ENCODE measurements around the gene RB1.

The RB1 gene

DNA sequence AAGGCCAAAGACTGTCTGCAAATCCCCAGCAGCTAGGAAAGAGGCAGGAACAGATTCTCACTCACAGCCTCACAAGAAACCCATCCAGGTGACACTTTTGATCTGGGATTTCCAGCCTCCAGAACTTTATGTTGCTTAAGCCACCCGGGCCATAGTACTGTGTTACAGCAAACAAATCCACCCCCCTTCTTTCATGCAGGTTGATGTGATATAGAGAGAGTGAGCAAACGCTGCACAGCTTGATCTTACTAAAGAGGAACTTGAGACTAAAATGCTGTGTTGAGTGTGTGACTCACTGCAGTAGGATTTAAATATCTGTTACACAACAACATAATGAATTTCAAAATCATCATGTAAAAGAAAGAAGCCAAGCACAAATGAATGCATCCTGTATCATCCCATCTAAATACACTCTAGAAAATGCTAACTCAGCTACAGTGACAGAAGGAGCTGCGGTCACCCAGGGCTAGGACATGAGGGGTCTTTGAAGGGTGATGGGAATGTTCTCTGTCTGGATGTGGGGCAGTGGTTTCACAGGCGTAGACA is 197.2 kb downstream of the RB1 start:
- FAIRE-seq: no peak

DNA sequence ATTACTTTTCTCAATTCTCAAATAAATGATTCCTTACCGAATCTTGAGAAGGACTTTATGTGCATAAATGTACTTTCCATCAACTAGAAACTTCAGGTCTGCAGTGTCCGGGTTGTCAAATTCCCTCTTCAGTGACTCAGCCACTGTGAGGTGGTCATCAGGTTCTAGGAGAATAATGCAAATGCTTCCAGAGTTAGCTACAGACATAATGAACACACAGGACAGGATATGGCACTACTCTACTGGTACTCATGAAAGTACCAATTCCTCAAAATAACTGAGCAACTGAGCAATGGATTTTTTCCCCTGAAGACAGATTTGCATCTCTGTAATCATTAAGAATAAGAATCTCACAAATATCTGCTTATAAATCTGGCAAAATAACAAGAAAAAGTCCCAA is 198.2 kb downstream of the RB1 start:
- FAIRE-seq: no peak

DNA sequence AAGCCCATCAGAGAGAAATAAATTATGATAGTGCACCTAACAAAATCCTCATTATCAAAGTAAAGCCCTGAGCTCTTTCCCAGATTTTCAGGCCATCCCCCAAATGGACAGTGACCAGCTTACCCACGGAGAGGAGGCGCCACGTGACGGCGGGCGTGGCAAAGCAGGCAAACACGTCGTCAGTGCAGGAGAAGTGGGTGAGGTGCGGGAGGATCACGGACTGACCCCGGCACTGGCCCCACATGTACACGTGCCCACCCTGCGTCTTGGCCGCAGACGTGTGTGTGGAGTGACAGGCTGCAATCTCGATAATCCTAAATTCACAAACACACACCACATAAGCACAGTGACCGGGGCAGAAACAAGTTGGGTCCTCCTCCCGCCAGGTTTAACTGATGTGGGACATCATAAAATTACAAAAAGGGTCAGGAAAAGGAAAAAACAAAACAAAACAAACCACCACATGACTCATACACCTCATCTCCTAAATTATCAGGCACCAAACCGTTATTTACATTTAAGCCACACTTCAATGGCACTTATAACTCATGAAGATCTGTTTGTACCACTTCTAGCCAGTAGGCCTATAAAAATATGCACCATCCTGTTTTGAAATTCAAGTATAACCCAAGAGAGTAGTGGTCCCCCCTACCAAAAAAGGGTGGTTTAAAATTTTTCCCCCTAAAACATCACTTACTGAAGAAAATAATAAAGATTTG is 199.2 kb downstream of the RB1 start:
- no peak for FAIRE-seq

GRCh38 chr13:48504606-48505005 is 201.1 kb downstream of the RB1 start:
- FAIRE-seq: no peak

- FAIRE-seq: no peak
Observed at GRCh38 chr13:48505012-48505411, 201.5 kb downstream of the RB1 start.

DNA sequence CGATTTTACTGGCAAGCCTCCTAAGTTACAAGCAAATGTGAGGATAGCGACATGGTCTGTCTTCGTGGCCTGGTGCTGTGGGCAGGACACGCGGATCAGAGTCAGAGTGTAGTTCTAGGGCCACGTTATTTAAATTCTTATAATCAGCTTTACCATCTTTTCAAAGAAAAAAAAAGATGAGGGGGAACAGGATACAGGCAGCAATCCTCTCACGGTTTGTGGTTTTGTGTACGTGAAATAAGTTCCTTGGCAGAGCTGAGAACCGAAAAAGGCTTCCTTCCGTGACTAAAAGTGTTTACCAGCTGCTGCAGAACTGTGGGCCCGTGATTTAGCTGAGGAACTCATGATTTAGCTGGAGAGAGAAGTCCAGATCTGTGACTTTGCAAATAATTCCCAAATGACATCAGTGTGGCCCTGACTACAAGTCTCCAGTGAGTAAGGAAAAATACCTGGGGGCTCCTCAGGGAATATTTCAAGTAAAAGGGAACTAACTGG is 202.1 kb downstream of the RB1 start:
- FAIRE-seq: no peak

- no peak for FAIRE-seq
Observed at GRCh38 chr13:48506092-48506701, 202.6 kb downstream of the RB1 start.

GRCh38 chr13:48507021-48507420 is 203.5 kb downstream of the RB1 start:
- FAIRE-seq: no peak

- FAIRE-seq: no peak
Observed at GRCh38 chr13:48508011-48508410, 204.5 kb downstream of the RB1 start.

- no peak for FAIRE-seq
Observed at GRCh38 chr13:48510698-48511097, 207.1 kb downstream of the RB1 start.

DNA sequence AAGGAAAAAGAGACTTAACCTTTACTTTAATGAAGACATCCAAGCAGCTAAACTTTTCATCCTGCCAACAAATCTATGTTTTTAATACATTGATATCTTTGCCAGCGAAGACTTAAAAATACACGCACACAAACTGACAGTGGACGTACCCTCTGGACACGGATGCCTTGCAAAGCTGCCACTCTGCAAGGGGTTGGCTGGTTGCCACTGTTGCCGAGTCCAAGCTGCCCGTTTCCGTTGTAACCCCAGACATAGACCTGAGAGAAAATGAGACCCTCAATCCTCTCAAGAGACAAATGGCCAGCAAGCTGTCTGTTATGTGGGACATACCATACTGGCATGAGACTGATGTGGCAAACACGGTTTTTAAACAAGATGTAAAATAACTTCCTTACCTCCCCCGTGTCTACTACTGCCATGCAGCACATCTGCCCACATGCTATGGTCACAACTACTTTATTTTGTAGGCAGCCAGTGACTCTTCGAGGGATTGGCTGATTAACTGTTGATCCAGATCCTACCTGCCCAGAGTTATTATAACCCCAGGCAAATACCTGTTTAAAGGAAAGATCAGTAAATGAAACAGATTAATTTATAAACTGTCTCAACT is 208.2 kb downstream of the RB1 start:
- no peak for FAIRE-seq

DNA sequence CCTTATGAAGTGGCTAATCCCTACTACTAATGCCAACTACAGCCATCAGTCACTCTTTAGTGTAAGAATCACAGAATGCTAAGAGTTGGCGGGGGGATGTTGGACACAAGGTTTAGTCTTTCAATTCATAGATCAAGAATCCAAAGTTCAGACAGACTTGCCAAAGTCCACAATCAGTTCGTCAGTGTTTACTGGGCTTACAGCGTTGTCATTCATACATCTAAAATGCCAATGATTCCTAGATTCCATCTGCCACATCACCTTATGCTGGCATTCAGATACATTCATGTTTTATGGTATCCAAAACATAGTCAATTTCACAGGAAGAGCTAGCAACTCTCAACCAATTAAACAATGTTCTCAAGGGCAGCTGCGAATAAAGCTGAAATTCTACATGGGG is 211.2 kb downstream of the RB1 start:
- no peak for FAIRE-seq

DNA sequence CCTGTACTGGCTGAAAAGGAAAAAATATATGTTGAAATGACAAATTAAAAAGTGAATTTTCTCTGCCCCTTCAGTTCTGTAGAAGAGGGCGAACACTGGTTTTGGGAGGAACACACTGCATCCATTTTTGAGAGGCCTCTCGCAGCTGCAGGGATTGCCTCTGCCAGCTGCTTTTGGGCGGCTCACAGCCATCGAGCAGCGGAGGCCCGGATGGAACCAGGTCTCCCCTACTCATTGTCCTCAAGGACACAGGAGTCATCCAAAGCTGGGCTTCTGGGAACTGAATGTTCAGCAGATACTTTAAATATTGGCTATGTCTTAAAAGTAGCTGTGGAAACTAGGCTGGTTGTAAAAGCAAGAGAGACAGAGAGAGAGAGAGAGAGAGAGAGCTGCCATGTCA is 212.2 kb downstream of the RB1 start:
- FAIRE-seq: no peak

DNA sequence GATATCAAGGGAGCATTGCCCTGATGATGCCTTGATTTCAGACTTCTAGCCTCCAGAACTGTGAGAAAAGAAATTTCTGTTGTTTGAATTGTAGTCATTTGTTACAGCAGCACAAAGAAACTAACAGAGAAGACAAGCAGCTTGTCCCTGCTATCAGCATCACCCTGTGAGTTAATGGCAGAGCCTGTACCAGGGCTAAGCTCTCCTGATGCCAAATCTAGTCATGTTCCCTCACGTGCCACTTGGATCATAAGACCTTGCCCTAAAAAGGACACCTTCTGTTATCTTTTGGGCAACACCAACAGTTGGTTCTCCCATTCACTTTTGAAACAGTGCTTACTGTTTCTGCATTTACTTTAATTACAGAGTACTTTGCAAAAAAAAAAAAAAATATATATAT is 214.5 kb downstream of the RB1 start:
- FAIRE-seq: no peak

- FAIRE-seq: no peak
Observed at GRCh38 chr13:48526286-48526685, 222.7 kb downstream of the RB1 start.

GRCh38 chr13:48527955-48528354 is 224.4 kb downstream of the RB1 start:
- FAIRE-seq: no peak

DNA sequence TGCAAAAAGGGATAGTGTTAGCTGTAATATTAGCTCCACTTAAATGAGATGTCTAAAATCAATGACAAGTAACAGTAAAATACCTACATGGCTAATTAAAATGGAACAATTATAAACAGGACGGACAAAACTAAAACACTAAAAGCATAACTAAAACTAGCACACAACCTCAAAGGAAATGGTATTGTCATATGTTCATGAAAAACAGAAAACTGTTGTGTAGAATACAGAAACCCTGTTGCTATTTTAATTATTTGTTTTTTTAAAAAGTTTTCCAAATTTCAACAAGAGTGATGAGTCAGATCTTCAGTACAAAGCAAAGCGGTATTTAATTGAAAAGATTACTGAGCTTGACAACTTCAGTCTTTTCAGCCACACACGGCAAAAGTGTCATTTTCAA is 225.2 kb downstream of the RB1 start:
- no peak for FAIRE-seq

- FAIRE-seq: no peak
Observed at GRCh38 chr13:48530833-48531232, 227.3 kb downstream of the RB1 start.
